Measurements from ENCODE around the gene GPATCH8.

DNA sequence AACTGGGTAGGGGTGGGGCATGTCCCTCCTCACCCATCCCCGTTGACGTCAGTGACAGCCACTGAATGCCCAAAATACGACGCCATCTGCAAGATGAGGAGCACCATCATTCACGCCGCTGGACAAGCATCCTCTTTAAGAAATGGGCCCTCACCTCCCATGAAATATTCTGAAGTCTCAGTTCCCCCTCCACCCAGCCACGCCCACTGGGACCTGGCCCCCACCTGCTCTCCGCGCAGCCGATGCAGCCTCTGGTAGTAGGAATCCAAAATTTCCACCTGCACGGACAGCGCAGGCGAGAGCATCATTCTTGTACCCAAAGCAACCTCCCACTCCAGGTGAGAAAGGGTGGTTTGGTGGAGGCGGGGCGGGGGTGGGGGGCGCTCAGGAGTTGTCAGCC, 119.3 kb downstream of the GPATCH8 start:
- TF ChIP-seq, protein P1, sequence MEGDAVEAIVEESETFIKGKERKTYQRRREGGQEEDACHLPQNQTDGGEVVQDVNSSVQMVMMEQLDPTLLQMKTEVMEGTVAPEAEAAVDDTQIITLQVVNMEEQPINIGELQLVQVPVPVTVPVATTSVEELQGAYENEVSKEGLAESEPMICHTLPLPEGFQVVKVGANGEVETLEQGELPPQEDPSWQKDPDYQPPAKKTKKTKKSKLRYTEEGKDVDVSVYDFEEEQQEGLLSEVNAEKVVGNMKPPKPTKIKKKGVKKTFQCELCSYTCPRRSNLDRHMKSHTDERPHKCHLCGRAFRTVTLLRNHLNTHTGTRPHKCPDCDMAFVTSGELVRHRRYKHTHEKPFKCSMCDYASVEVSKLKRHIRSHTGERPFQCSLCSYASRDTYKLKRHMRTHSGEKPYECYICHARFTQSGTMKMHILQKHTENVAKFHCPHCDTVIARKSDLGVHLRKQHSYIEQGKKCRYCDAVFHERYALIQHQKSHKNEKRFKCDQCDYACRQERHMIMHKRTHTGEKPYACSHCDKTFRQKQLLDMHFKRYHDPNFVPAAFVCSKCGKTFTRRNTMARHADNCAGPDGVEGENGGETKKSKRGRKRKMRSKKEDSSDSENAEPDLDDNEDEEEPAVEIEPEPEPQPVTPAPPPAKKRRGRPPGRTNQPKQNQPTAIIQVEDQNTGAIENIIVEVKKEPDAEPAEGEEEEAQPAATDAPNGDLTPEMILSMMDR (IDR thresholded peaks at IDR 0.05), result no peak
- no peak for TF ChIP-seq POLR2A (IDR thresholded peaks at IDR 0.05)
